Midbrain (tissue), 1 donor: ENCODE results near the gene KIF16B.

Experiments used
- DNase-seq: peaks from one replicate; lab custom pipeline; 2025; lab: John Stamatoyannopoulos, UW

The KIF16B gene

GRCh38 chr20:16554766-16555543 is 18.3 kb downstream of the KIF16B start:
- no peak for DNase-seq

- DNase-seq, result no peak
Measured at GRCh38 chr20:16553684-16554083, 19.6 kb downstream of the KIF16B start.

- DNase-seq, result no peak
Measured at GRCh38 chr20:16553101-16553500, 20.1 kb downstream of the KIF16B start.

GRCh38 chr20:16552015-16552414 is 21.2 kb downstream of the KIF16B start:
- no peak for DNase-seq

- DNase-seq, result no peak
Measured at GRCh38 chr20:16551607-16552006, 21.6 kb downstream of the KIF16B start.

GRCh38 chr20:16548068-16548672 is 25.1 kb downstream of the KIF16B start:
- DNase-seq, result no peak

- DNase-seq, result no peak
Measured at GRCh38 chr20:16544949-16545348, 28.3 kb downstream of the KIF16B start.

- no peak for DNase-seq
Measured at GRCh38 chr20:16542477-16542876, 30.8 kb downstream of the KIF16B start.

GRCh38 chr20:16541878-16542277 is 31.4 kb downstream of the KIF16B start:
- DNase-seq, result no peak

GRCh38 chr20:16541226-16541625 is 32.0 kb downstream of the KIF16B start:
- DNase-seq, result no peak

GRCh38 chr20:16539280-16540021 is 33.8 kb downstream of the KIF16B start:
- no peak for DNase-seq

- DNase-seq, result no peak
Measured at GRCh38 chr20:16538779-16539178, 34.5 kb downstream of the KIF16B start.

- DNase-seq, result no peak
Measured at GRCh38 chr20:16537918-16538317, 35.3 kb downstream of the KIF16B start.

GRCh38 chr20:16537025-16537665 is 36.1 kb downstream of the KIF16B start:
- no peak for DNase-seq

GRCh38 chr20:16535277-16535676 is 38.0 kb downstream of the KIF16B start:
- no peak for DNase-seq

- DNase-seq, result no peak
Measured at GRCh38 chr20:16533502-16533901, 39.7 kb downstream of the KIF16B start.

- DNase-seq, result no peak
Measured at GRCh38 chr20:16531485-16531884, 41.8 kb downstream of the KIF16B start.

GRCh38 chr20:16530201-16530681 is 43.0 kb downstream of the KIF16B start:
- no peak for DNase-seq

- no peak for DNase-seq
Measured at GRCh38 chr20:16528078-16528477, 45.2 kb downstream of the KIF16B start.

GRCh38 chr20:16527438-16527837 is 45.8 kb downstream of the KIF16B start:
- no peak for DNase-seq

- DNase-seq, result no peak
Measured at GRCh38 chr20:16526433-16527380, 46.5 kb downstream of the KIF16B start.
